ENCODE results near the gene SMIM26. TPM values are rescaled to one million over a fixed set of nuclear protein-coding genes. Genes with fewer than 3 reads are reported as not detected.

The SMIM26 gene
- total RNA-seq, 1 donor from 2014 or later: 65.3 TPM

DNA sequence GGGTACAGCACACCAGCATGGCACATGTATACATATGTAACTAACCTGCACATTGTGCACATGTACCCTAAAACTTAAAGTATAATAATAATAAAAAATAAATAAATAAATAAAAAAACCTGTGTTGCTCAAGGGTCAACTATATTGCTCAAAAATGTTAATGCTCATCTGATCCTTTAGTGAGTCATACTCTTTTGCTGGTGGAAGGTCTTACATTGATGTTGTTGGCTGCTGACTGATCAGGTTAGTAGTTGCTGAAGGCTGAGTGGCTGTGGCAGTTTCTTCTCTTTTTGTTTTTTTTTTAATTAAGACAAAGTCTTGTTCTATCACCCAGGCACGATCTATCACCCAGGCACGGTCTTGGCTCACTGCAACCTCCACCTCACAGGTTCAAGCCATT lies 29.6 kb upstream of the SMIM26 start:
- Mint-ChIP-seq H3K4me3 (no peak overlapping the region), H3K36me3 (peaks cover 48% of the 10 kb centered on the region), H3K9me3 (peaks cover 11% of the 10 kb centered on the region), H3K4me1 (no peaks in the 10 kb centered on the region), H3K27ac (no peak overlapping the region), H3K27me3 (ENCODE audit: low read depth) (no peaks in the 10 kb centered on the region)
- DNase-seq (ENCODE audit: low spot score in 2 of 2, unreplicated experiment in 2 of 2): no peak
- TF ChIP-seq, protein P1, sequence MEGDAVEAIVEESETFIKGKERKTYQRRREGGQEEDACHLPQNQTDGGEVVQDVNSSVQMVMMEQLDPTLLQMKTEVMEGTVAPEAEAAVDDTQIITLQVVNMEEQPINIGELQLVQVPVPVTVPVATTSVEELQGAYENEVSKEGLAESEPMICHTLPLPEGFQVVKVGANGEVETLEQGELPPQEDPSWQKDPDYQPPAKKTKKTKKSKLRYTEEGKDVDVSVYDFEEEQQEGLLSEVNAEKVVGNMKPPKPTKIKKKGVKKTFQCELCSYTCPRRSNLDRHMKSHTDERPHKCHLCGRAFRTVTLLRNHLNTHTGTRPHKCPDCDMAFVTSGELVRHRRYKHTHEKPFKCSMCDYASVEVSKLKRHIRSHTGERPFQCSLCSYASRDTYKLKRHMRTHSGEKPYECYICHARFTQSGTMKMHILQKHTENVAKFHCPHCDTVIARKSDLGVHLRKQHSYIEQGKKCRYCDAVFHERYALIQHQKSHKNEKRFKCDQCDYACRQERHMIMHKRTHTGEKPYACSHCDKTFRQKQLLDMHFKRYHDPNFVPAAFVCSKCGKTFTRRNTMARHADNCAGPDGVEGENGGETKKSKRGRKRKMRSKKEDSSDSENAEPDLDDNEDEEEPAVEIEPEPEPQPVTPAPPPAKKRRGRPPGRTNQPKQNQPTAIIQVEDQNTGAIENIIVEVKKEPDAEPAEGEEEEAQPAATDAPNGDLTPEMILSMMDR (IDR thresholded peaks at IDR 0.05; ENCODE audit: unreplicated experiment): no peak

DNA sequence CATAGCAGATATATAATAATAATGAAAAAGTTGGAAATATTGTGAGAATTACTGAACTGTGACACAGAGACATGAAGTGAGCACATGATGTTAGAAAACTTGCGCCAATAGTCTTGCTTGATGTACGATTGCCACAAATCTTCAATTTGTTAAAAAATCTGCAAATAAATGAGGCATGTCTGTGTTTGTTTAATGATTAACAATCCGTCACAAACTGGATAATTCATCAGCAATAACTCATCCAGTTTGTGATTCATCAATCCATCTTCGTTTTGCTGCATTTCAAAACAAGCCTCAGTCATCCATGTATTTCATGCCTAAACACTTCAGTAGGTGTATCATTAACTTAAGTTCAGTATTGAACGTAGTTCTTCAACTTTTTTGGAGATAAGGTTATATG lies 25.5 kb upstream of the SMIM26 start:
- TF ChIP-seq, protein P1 (IDR thresholded peaks at IDR 0.05; ENCODE audit: unreplicated experiment): no peak
- Mint-ChIP-seq H3K4me3 (no peak overlapping the region), H3K27me3 (ENCODE audit: low read depth) (no peaks in the 10 kb centered on the region), H3K27ac (no peak overlapping the region), H3K36me3 (peaks cover 45% of the 10 kb centered on the region), H3K9me3 (peaks cover 8% of the 10 kb centered on the region), H3K4me1 (no peaks in the 10 kb centered on the region)
- no peak for DNase-seq (ENCODE audit: low spot score in 2 of 2, unreplicated experiment in 2 of 2)

DNA sequence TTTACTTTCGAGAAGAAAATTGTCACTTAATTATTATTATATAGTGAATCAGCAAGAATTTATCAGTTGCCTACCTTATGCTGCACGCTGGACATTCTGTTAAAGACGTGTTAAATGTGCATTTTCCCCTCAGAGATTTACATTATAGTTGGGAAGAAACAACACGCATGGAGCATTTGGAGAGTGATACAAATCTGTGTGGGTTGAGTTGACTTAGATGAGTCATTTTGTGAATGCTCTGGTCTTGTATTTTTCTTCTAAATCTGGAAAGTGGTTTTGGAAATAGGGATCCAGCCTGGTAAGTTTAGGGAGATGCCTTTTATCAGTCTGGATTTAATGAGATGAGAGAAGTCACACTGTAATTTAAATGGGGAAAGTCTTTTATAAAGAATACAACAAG lies 24.0 kb upstream of the SMIM26 start:
- no peak overlapping the region for H3K27ac Mint-ChIP-seq
- H3K4me1 Mint-ChIP-seq: no peaks in the 10 kb centered on the region
- peaks cover 6% of the 10 kb centered on the region for H3K9me3 Mint-ChIP-seq
- peaks cover 37% of the 10 kb centered on the region for H3K36me3 Mint-ChIP-seq
- DNase-seq (ENCODE audit: low spot score in 2 of 2, unreplicated experiment in 2 of 2): no peak
- H3K4me3 Mint-ChIP-seq: no peak overlapping the region
- TF ChIP-seq, protein P1 (IDR thresholded peaks at IDR 0.05; ENCODE audit: unreplicated experiment): no peak
- H3K27me3 Mint-ChIP-seq (ENCODE audit: low read depth): no peaks in the 10 kb centered on the region

DNA sequence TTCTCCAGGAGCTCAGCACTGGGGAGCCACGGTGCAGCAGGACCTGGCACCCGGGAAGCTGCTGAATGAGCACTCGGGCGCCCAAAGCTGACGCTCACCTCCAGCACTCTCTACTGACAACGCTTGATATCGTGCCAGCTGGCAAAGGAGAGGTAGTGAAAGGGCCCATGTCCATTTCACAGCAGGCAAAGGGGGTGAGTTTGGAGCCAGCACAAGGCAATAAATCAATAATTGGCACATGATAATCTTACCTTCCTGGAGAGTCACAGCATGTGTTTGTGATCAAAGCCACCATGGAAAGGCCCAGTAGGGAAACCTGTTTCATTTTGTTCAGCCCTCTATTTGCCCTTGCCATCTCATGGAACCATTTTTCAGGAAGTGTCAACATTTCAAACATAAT lies 23.3 kb upstream of the SMIM26 start:
- Mint-ChIP-seq H3K9me3 (peaks cover 6% of the 10 kb centered on the region), H3K4me3 (no peak overlapping the region), H3K4me1 (no peaks in the 10 kb centered on the region), H3K27ac (no peak overlapping the region), H3K27me3 (ENCODE audit: low read depth) (no peaks in the 10 kb centered on the region), H3K36me3 (peaks cover 37% of the 10 kb centered on the region)
- TF ChIP-seq, protein P1 (IDR thresholded peaks at IDR 0.05; ENCODE audit: unreplicated experiment): no peak
- no peak for DNase-seq (ENCODE audit: low spot score in 2 of 2, unreplicated experiment in 2 of 2)

DNA sequence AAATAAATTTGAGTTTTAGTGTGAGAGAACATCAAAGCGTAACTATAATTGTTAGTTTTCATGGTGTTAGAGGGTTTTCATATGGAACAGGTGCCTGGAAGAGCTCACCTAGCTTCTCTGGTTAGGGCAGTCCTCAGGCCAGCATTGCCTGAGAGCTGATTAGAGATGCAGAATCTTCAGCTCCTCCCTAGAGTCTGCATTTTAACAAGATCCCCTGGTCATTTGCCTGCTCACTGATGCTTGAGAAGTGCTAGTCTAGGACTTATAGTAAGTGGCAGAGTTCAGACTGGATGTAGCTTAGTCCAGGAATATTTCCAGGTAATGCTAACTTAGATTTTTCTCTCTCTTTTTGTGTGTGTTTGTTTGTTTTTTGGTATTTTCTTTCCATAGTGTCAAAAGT lies 21.7 kb upstream of the SMIM26 start:
- H3K27me3 Mint-ChIP-seq (ENCODE audit: low read depth): no peaks in the 10 kb centered on the region
- TF ChIP-seq, protein P1 (IDR thresholded peaks at IDR 0.05; ENCODE audit: unreplicated experiment): no peak
- H3K27ac Mint-ChIP-seq: no peak overlapping the region
- no peaks in the 10 kb centered on the region for H3K9me3 Mint-ChIP-seq
- H3K4me1 Mint-ChIP-seq: no peaks in the 10 kb centered on the region
- no peak overlapping the region for H3K4me3 Mint-ChIP-seq
- peaks cover 32% of the 10 kb centered on the region for H3K36me3 Mint-ChIP-seq
- no peak for DNase-seq (ENCODE audit: low spot score in 2 of 2, unreplicated experiment in 2 of 2)

DNA sequence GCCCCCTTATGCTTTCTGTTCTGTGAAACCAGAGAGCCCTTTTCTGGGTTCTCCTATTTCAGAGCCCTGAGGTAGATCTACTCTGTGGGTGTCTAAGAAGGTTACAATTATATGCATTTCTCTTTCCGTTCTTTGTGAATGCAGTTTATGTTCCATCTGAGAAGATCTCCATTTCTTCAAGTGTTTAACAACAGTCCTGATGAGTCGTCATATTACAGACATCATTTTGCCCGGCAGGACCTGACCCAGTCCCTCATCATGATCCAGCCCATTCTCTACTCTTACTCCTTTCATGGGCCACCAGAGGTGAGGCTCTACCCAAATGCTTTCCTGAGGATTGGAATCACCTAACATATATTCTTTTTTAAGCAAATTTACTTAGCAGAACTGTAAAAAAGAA lies 18.8 kb upstream of the SMIM26 start:
- peaks cover 20% of the 10 kb centered on the region for H3K36me3 Mint-ChIP-seq
- H3K4me1 Mint-ChIP-seq: no peaks in the 10 kb centered on the region

More for the DNA sequence above, 18.8 kb upstream of the SMIM26 start:
- Mint-ChIP-seq H3K27ac (no peak overlapping the region), H3K27me3 (ENCODE audit: low read depth) (no peaks in the 10 kb centered on the region), H3K9me3 (no peaks in the 10 kb centered on the region), H3K4me3 (no peak overlapping the region)
- TF ChIP-seq, protein P1 (IDR thresholded peaks at IDR 0.05; ENCODE audit: unreplicated experiment): no peak
- no peak for DNase-seq (ENCODE audit: low spot score in 2 of 2, unreplicated experiment in 2 of 2)

All from mesothelial cell of epicardium (in vitro differentiated cells).